SKM-1 (cell line): Measurements from ENCODE around the gene ARMH3.

Experiments
- DNase-seq: peaks from one replicate; lab custom pipeline; 2025; ENCODE audit not compliant: unreplicated experiment; lab: John Stamatoyannopoulos, UW

The ARMH3 gene

GRCh38 chr10:101803511-101803910 lies 252.5 kb downstream of the ARMH3 start:
- no peak for DNase-seq

- no peak for DNase-seq
These were observed 258.4 kb downstream of the ARMH3 start for GRCh38 chr10:101797403-101798059.
